SK-N-MC (cell line): ENCODE measurements around the gene CDC40.

Experiments used
- DNase-seq: peaks from one replicate; pipeline ENCODE4 v3.0.0-alpha.2; 2011; ENCODE audit warnings: low read depth, low spot score
- H3K27ac ChIP-seq: fragments of 200-600 bp; sonication (generic); 2 replicates; pipeline ENCODE4 v1.5.1; 2016; ENCODE audit warnings: mixed run types
- H3K36me3 ChIP-seq: fragments of 200-600 bp; sonication (generic); 2 replicates; pipeline ENCODE4 v1.6.1; 2017; ENCODE audit warnings: antibody characterized with exemption, low read length, mixed read lengths; ENCODE audit not compliant: insufficient read depth
- H3K4me3 ChIP-seq: fragments of 200-600 bp; sonication (generic); 2 replicates; pipeline ENCODE4 v1.5.1; 2016
- H3K9ac ChIP-seq: fragments of 200-600 bp; sonication (generic); 2 replicates; pipeline ENCODE4 v1.8.0; 2017; ENCODE audit warnings: mixed run types, mixed read lengths; ENCODE audit not compliant: insufficient read length
- H3K9me3 ChIP-seq: fragments of 200-600 bp; sonication (generic); 2 replicates; pipeline ENCODE4 v1.6.1; 2017; ENCODE audit warnings: low read depth, mild to moderate bottlenecking, antibody characterized with exemption, low read length, moderate library complexity, mixed read lengths
- EZH2 ChIP-seq: fragments of 200-600 bp; sonication (generic); IDR thresholded peaks from one replicate; pipeline ENCODE4 v1.6.1; 2017; ENCODE audit warnings: antibody characterized with exemption
- FOXP2 ChIP-seq: optimal IDR thresholded peaks from 2 replicates; pipeline ENCODE3; 2011; ENCODE audit warnings: mild to moderate bottlenecking, moderate library complexity; ENCODE audit not compliant: insufficient read depth; ENCODE audit errors: extremely low read length, control extremely low read depth
- POLR2AphosphoS5 ChIP-seq: IDR thresholded peaks from 2 replicates; pipeline ENCODE4 v1.6.1; 2012; ENCODE audit warnings: mild to moderate bottlenecking, low read depth, low read length, borderline replicate concordance

The CDC40 gene

DNA sequence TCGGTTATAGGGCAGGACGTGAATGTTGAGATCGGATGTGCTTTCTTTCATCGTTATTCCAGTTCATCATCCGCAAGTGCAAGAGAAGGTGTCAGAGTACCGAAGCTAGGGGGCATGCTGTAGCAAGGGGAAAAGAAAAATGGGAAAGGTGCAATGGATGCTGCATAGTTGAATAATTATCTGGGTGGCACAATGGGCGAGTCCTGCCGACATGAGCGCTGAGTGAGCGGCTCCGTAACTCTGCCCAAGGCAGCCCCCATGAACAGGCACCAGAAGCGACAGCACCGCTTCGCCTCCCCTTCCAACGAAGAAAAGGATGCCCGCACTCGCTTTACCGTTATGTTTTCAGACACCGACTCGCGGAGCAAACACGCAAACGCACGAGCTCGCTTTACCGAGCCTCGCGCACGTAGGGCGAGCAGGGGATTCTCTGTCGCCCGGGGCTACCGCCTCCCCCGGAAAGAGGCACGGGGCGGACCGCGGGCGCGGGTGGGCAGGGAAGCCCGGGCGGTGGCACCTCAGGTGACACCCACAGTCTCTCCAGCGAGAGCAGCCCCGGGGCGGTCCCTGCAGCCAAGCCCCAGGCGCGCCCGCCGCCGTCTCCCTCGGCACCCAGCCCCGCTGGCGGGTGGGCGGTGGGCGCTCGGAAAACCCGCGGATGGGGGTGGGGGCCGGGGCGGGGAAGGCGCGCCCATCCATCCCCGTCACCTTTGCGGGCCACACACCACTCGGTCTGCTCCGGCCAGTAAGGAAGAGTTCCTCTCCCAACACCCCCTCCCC, 1.4 kb upstream of the CDC40 start:
- Histone ChIP-seq H3K9me3 (no peaks in the 10 kb centered on the region), H3K36me3 (peaks cover 21% of the 10 kb centered on the region), H3K9ac (peak overlapping the region; percentile 97), H3K27ac (peak overlapping the region; percentile 97), H3K4me3 (peak overlapping the region; percentile 99)
- DNase-seq: no peak
- TF ChIP-seq EZH2 (no peak), POLR2AphosphoS5 (peak; percentile 22; the same call in 1 of the 2 replicates), FOXP2 (no peak)

DNA sequence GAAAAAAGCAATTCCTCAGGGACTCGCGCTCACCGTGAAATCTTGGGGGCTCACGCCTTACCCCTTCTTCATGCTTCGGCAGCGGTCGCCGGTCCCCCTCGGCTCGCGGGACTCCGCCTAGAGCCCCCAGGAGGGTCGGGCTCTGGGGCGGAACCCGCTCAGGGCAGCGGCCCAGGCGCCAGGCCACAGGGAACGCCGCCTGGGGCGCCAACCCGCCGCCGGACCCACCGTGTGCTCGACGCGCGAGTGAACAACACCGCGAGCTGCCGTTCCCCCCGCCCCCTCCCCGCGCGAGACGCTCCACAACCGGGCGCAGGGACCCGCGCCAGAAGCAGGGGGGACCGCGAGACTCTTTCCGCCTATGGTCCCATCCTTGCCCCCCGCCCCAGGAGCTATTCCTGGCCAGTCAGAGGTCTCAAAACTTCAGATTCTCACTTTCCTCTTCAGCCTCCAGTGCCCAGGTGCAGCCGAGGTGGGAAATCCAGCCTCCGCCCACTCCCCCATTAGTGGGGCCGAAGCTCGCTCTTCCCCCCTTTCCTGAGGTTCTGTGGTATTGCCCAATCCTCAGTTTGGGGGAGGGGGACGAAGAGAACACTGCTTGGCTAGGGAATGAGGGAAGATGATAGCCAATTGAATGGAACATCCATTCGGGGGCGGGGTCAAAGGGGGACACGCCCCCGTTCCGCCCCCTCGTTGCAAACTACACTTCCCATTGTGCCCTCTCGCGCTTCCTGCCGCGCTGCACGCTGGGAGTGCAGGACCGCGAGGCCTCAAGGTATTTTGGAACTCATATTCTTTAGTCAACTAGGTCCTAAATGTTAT, 610 bp upstream of the CDC40 start, which contains the start of gene WASF1:
Gene WASF1 (minus strand): TSS at position 265 of the 822 bp plus-strand sequence. CDS start 52,069 bp downstream, outside the sequence.
- TF ChIP-seq POLR2AphosphoS5: peak; percentile 94
- TF ChIP-seq FOXP2: peak; percentile 63
- no peak for TF ChIP-seq EZH2
- H3K27ac ChIP-seq: peak within 1 kb of the TSS; percentile 97
- H3K9ac ChIP-seq: peak within 1 kb of the TSS; percentile 97
- H3K36me3 ChIP-seq: peaks cover 13% of the 10 kb centered on the region
- no peaks in the 10 kb centered on the region for H3K9me3 ChIP-seq
- peak within 1 kb of the TSS; percentile 99 for H3K4me3 ChIP-seq
- peak; percentile 96 for DNase-seq

DNA sequence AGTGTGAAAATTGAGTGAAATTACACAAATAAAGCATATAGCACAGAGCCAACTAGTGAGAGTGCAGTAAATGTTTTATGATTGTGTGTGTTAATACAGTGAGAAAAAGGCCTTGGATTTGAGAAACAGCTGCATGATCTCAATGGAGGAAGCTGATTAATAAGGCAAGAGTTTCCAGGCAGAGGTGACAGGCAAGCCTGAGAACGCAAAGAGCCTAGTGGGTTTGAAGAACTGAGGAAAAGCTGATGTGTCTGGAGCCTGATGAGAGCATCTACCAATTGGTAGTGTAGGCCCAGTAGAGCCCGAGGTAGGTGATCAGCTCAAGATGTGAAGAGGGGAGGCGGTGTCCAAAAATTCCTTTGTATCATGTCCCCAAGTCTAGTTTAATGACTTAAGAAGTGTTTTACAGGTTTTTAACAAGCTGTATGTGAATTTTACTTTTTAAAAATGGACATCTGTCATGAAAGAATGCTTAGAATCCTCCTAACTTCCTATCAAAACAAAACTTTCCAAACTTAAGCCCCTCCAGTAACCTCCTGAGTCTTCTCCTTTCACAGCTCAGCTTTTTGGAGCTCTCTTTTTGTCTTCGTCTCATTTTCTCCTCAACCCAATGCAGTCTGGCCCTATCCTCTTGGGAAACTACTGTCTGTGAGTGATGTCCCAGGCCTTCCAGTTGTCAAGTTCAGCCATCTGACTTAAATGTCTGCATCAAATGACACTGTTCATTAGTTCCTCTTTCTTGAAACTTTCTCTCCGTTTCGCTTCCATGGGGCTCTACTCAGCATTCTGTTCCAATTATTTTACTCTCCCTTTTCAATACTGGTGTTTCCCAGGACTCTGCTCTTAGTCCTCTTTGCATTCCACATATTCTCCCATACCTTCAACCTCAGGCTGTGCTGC, 1.2 kb downstream of the CDC40 start:
- H3K27ac ChIP-seq: peak overlapping the region; percentile 94
- no peak for DNase-seq

DNA sequence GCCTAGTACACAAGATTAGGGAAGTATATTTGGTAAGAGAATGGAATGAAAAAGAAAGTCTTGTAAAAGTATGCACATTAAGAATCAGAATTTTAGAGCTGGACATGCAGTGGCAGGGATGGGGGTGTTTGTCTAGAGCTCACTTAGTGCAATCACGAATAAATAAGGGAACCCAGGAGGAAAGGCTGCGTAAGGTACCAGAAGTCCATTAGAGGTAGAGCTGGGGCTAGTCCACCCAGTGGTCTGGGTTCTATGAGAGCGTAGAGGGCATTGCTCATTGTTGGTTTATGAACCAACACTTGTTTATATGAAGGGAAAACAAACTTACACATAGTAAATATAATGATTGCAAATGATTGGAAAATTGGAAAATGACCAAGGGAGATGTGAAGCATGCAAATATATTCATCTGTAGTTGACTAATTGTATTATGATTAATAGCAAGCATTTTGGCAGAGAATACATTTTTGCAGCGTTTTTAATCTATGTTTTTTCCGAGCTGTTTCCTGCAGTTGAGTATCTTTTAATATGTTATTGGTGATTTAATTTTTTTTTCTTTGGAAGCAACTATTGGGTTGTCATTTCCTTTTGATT, 3.2 kb downstream of the CDC40 start:
- Histone ChIP-seq H3K36me3 (peaks cover 18% of the 10 kb centered on the region; the same call in 1 of the 2 replicates), H3K9ac (peak overlapping the region; percentile 90), H3K9me3 (0 out of 2 replicates have a peak, but pooled peaks cover 3% of the 10 kb centered on the region), H3K27ac (peak overlapping the region; percentile 94), H3K4me3 (peak overlapping the region; percentile 99)
- TF ChIP-seq POLR2AphosphoS5 (no peak), FOXP2 (no peak), EZH2 (no peak)
- no peak for DNase-seq

More for the DNA sequence above, 1.2 kb downstream of the CDC40 start:
- Histone ChIP-seq H3K4me3 (peak overlapping the region; percentile 99), H3K36me3 (no peaks in the 10 kb centered on the region; the same call in 1 of the 2 replicates), H3K9me3 (no peaks in the 10 kb centered on the region), H3K9ac (peak overlapping the region; percentile 90)
- TF ChIP-seq EZH2: no peak
- TF ChIP-seq POLR2AphosphoS5: no peak
- TF ChIP-seq FOXP2: no peak

DNA sequence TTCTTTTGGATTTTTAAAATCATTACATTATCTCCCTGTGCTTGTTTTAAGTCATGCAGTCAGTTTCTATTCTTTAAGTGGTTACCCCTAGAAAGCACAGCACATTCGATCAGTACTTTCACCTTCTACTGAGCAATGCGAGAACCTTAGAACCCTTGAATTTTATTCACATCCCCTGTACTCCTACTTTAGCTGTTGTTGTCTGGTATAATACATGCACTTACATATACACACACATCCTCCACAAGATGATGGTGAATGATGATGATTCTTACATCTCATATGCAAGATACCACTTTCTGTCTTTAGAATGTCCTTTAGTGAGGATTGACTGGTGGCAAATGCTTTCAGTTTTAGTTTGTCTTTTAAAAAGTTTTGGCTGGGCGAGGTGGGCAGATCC, 5.7 kb downstream of the CDC40 start:
- no peak overlapping the region for H3K4me3 ChIP-seq
- H3K36me3 ChIP-seq: peaks cover 22% of the 10 kb centered on the region; the same call in 1 of the 2 replicates
- no peak for DNase-seq
- no peak overlapping the region for H3K9ac ChIP-seq
- peak overlapping the region; percentile 58; the same call in 1 of the 2 replicates for H3K27ac ChIP-seq
- 0 out of 2 replicates have a peak, but pooled peaks cover 3% of the 10 kb centered on the region for H3K9me3 ChIP-seq
- TF ChIP-seq EZH2 (no peak), FOXP2 (no peak), POLR2AphosphoS5 (no peak)

DNA sequence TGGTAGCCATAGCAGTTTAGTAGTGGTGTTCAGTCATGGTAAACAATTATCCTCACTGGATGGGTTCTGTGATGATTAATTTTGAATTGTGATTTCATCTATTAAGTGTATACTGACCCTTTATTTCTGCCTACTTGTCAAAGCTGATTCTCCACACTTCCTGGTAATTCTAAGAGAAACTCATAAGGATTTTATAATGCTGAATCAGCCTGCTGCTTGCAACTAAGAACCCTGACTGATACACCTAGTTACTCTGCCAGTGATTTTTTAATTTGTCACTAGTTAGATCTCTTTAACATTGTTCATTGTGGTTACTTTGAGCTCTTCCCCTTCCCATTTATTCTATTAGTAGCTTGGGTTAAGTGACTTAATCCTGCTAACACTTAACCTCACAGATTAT, 8.6 kb downstream of the CDC40 start:
- no peak for TF ChIP-seq FOXP2
- TF ChIP-seq POLR2AphosphoS5: no peak
- no peak for TF ChIP-seq EZH2
- peaks cover 31% of the 10 kb centered on the region for H3K36me3 ChIP-seq
- H3K4me3 ChIP-seq: no peak overlapping the region
- H3K9ac ChIP-seq: no peak overlapping the region
- H3K9me3 ChIP-seq: 0 out of 2 replicates have a peak, but pooled peaks cover 3% of the 10 kb centered on the region
- H3K27ac ChIP-seq: peak overlapping the region; percentile 27; the same call in 1 of the 2 replicates
- no peak for DNase-seq

DNA sequence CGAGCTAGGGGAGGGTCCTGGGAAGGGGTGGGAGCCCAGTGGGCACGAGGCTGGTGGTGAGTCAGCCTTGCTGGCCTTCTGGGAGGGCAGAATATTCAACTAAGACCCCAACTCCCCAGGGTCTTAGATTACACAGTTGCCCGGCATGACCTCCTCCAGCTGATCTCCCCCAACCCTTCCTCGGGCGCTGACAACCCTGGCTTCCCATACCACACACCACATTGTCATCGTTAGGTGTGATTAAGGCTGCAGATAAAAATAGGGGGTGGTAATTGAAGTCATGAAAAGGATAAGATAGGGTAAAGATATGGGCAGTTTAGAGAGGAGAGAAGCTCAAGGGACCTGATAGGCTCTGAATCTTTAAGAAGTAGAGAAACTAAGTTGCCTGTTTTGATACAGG, 10.5 kb downstream of the CDC40 start:
- 0 out of 2 replicates have a peak, but pooled peaks cover 3% of the 10 kb centered on the region for H3K9me3 ChIP-seq
- no peak overlapping the region for H3K27ac ChIP-seq
- H3K36me3 ChIP-seq: peaks cover 47% of the 10 kb centered on the region
- no peak for DNase-seq
- no peak overlapping the region for H3K9ac ChIP-seq
- no peak overlapping the region for H3K4me3 ChIP-seq
- TF ChIP-seq POLR2AphosphoS5 (no peak), EZH2 (no peak), FOXP2 (no peak)
